GM23338 (cell line): ENCODE measurements around the gene PRMT9. TPM values are rescaled to one million over a fixed set of nuclear protein-coding genes. Genes with fewer than 3 reads are reported as not detected.
A peak's percentile ranks its signal among the peaks of the same experiment; 100 is the strongest.

Experiments used
- ATAC-seq: fragments of 200-7000 bp; cut with Tn5 transposase; 3 replicates; pipeline ENCODE4 v1.9.1; 2020
- DNase-seq: peaks from one replicate; pipeline ENCODE4 v3.0.0-alpha.2; 2015; ENCODE audit warnings: low spot score
- H2AFZ ChIP-seq: fragments of 200-600 bp; sonication (generic); 2 replicates; pipeline ENCODE4 v1.8.0; 2016; ENCODE audit warnings: antibody characterized with exemption, mild to moderate bottlenecking, moderate library complexity
- H3F3A ChIP-seq: fragments of 200-600 bp; sonication (generic); replicated peaks from 2 replicates; pipeline ENCODE4 v1.8.0; 2017; ENCODE audit warnings: antibody characterized with exemption, mixed run types, low read depth
- H3K27ac ChIP-seq: fragments of 200-600 bp; sonication (generic); 2 replicates; pipeline ENCODE4 v1.6.1; 2016; ENCODE audit warnings: low read depth
- H3K27me3 ChIP-seq: fragments of 200-600 bp; sonication (generic); 2 replicates; pipeline ENCODE4 v1.8.0; 2016; ENCODE audit warnings: mild to moderate bottlenecking, mixed run types, moderate library complexity; ENCODE audit not compliant: insufficient read depth
- H3K36me3 ChIP-seq: fragments of 200-600 bp; sonication (generic); 2 replicates; pipeline ENCODE4 v1.8.0; 2016; ENCODE audit warnings: mild to moderate bottlenecking; ENCODE audit not compliant: insufficient read depth
- H3K4me1 ChIP-seq: fragments of 200-600 bp; sonication (generic); 2 replicates; pipeline ENCODE4 v1.8.0; 2016; ENCODE audit warnings: mild to moderate bottlenecking, moderate library complexity; ENCODE audit not compliant: insufficient read depth
- H3K4me2 ChIP-seq: fragments of 200-600 bp; sonication (generic); 2 replicates; pipeline ENCODE4 v1.7.1; 2017; ENCODE audit warnings: mixed run types
- H3K4me3 ChIP-seq: fragments of 200-600 bp; sonication (generic); 2 replicates; pipeline ENCODE4 v1.6.1; 2016; ENCODE audit warnings: mixed run types
- H3K79me2 ChIP-seq: fragments of 200-600 bp; sonication (generic); replicated peaks from 2 replicates; pipeline ENCODE4 v1.8.0; 2017; ENCODE audit warnings: mild to moderate bottlenecking; ENCODE audit not compliant: insufficient read depth
- H3K9me2 ChIP-seq: fragments of 200-600 bp; sonication (generic); 2 replicates; pipeline ENCODE4 v1.8.0; 2017; ENCODE audit not compliant: insufficient read depth
- H4K20me1 ChIP-seq: fragments of 200-600 bp; sonication (generic); replicated peaks from 2 replicates; pipeline ENCODE4 v1.8.0; 2017; ENCODE audit warnings: mild to moderate bottlenecking; ENCODE audit not compliant: insufficient read depth
- H3K27ac Mint-ChIP-seq: 2 replicates; pipeline ENCODE4 v1.8.0; 2020; ENCODE audit warnings: inconsistent platforms, mild to moderate bottlenecking, moderate library complexity, mixed read lengths
- H3K27me3 Mint-ChIP-seq: 3 replicates; pipeline ENCODE4 v1.8.0; 2022; ENCODE audit warnings: low read depth, mild to moderate bottlenecking, moderate library complexity, mixed read lengths, inconsistent platforms; ENCODE audit not compliant: insufficient read depth, poor library complexity
- H3K36me3 Mint-ChIP-seq: 3 replicates; pipeline ENCODE4 v1.8.0; 2021; ENCODE audit warnings: low read depth, mild to moderate bottlenecking, inconsistent platforms, moderate library complexity, mixed read lengths
- H3K4me1 Mint-ChIP-seq: 3 replicates; pipeline ENCODE4 v1.8.0; 2020; ENCODE audit warnings: mild to moderate bottlenecking, inconsistent platforms, mixed read lengths
- H3K4me3 Mint-ChIP-seq: 3 replicates; pipeline ENCODE4 v1.8.0; 2021; ENCODE audit warnings: moderate library complexity, mild to moderate bottlenecking, inconsistent platforms, mixed read lengths
- H3K9me3 Mint-ChIP-seq: 3 replicates; pipeline ENCODE4 v1.8.0; 2020; ENCODE audit warnings: moderate library complexity, mild to moderate bottlenecking, inconsistent platforms, mixed read lengths
- EZH2phosphoT487 ChIP-seq: fragments of 200-600 bp; sonication (generic); IDR thresholded peaks from one replicate; pipeline ENCODE4 v1.8.1; 2018; ENCODE audit warnings: antibody characterized with exemption; ENCODE audit not compliant: unreplicated experiment
- JUNB ChIP-seq: IDR thresholded peaks from one replicate; pipeline ENCODE4 v1.6.1; 2016; ENCODE audit warnings: antibody characterized with exemption; ENCODE audit not compliant: unreplicated experiment
- polyA plus RNA-seq: library from polyadenylated mRNA; unstranded; fragments of >200 nt; fragmentation: Nextera tagmentation; extraction: Ambion mirVana; gene quantifications from 2 replicates; pipeline ENCODE4 v1.2.1, GENCODE V29; 2016
- total RNA-seq: library from RNA; depleted of rRNA; stranded (reverse); fragments of >200 nt; shearing (Covaris generic); gene quantifications from 2 replicates; pipeline ENCODE4 v1.2.3, GENCODE V29; 2014
- TF ChIP-seq, protein P1 (sequence below): fragments of 250-450 bp; sonication (Bioruptor Pico); IDR thresholded peaks from 2 replicates; pipeline ENCODE4 v1.5.0; 2020; ENCODE audit warnings: mild to moderate bottlenecking, moderate library complexity
- TF ChIP-seq, protein P2 (sequence below): IDR thresholded peaks from 2 replicates; pipeline ENCODE4 v1.6.1; 2016; ENCODE audit warnings: antibody characterized with exemption

The PRMT9 gene
- total and polyA plus RNA-seq, 2 experiments from 2014 or later, result 7.6 to 11.2 TPM

DNA sequence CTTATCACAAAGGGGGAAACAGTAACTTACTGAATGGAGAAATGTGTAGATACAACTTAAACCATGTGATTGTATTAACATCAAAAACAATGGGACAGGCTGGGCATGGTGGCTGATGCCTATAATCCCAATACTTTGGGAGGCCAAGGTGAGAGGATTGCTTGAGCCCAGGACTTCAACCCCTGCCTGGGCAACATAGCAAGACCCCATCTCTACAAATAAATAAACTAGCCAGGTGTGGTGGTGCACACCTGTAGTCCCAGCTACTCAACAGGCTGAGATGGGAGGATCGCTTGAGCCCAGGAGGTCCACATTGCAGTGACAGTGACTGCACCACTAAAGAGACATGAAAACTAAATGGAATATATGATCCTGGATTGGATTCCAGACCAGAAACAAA is 40.3 kb downstream of the PRMT9 start (continued):
- TF ChIP-seq, protein P1, sequence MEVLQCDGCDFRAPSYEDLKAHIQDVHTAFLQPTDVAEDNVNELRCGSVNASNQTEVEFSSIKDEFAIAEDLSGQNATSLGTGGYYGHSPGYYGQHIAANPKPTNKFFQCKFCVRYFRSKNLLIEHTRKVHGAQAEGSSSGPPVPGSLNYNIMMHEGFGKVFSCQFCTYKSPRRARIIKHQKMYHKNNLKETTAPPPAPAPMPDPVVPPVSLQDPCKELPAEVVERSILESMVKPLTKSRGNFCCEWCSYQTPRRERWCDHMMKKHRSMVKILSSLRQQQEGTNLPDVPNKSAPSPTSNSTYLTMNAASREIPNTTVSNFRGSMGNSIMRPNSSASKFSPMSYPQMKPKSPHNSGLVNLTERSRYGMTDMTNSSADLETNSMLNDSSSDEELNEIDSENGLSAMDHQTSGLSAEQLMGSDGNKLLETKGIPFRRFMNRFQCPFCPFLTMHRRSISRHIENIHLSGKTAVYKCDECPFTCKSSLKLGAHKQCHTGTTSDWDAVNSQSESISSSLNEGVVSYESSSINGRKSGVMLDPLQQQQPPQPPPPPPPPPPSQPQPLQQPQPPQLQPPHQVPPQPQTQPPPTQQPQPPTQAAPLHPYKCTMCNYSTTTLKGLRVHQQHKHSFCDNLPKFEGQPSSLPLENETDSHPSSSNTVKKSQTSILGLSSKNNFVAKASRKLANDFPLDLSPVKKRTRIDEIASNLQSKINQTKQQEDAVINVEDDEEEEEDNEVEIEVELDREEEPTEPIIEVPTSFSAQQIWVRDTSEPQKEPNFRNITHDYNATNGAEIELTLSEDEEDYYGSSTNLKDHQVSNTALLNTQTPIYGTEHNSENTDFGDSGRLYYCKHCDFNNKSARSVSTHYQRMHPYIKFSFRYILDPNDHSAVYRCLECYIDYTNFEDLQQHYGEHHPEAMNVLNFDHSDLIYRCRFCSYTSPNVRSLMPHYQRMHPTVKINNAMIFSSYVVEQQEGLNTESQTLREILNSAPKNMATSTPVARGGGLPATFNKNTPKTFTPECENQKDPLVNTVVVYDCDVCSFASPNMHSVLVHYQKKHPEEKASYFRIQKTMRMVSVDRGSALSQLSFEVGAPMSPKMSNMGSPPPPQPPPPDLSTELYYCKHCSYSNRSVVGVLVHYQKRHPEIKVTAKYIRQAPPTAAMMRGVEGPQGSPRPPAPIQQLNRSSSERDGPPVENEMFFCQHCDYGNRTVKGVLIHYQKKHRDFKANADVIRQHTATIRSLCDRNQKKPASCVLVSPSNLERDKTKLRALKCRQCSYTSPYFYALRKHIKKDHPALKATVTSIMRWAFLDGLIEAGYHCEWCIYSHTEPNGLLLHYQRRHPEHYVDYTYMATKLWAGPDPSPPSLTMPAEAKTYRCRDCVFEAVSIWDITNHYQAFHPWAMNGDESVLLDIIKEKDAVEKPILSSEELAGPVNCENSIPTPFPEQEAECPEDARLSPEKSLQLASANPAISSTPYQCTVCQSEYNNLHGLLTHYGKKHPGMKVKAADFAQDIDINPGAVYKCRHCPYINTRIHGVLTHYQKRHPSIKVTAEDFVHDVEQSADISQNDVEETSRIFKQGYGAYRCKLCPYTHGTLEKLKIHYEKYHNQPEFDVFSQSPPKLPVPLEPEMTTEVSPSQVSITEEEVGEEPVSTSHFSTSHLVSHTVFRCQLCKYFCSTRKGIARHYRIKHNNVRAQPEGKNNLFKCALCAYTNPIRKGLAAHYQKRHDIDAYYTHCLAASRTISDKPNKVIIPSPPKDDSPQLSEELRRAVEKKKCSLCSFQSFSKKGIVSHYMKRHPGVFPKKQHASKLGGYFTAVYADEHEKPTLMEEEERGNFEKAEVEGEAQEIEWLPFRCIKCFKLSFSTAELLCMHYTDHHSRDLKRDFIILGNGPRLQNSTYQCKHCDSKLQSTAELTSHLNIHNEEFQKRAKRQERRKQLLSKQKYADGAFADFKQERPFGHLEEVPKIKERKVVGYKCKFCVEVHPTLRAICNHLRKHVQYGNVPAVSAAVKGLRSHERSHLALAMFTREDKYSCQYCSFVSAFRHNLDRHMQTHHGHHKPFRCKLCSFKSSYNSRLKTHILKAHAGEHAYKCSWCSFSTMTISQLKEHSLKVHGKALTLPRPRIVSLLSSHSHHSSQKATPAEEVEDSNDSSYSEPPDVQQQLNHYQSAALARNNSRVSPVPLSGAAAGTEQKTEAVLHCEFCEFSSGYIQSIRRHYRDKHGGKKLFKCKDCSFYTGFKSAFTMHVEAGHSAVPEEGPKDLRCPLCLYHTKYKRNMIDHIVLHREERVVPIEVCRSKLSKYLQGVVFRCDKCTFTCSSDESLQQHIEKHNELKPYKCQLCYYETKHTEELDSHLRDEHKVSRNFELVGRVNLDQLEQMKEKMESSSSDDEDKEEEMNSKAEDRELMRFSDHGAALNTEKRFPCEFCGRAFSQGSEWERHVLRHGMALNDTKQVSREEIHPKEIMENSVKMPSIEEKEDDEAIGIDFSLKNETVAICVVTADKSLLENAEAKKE (CRISPR knock-in tag), result no peak
- no peak for TF ChIP-seq JUNB

DNA sequence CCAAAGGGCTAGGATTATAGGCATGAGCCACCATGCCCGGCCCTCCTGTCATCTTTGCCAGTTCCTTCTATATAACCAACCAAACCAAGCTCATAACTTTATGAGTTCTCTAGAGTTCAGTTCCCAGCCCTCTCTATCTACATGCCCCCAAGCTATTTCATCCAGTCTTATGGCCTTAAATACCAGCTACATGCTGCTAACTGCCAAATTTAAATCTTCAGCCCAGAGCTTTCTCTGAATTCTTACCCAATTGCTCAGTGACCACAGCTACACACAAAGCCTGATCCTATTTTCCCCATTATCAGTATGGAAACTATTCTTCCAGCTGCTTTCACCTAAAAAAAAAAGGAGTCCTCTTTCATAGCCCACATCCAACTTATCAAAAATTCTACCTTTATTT is 43.6 kb downstream of the PRMT9 start:
- H3K4me3 ChIP-seq, result no peak overlapping the region
- no peak overlapping the region for H2AFZ ChIP-seq
- H3K4me3 Mint-ChIP-seq, result no peak overlapping the region
- no peaks in the 10 kb centered on the region for H3K27me3 Mint-ChIP-seq
- peaks cover 37% of the 10 kb centered on the region for H3K36me3 Mint-ChIP-seq
- no peaks in the 10 kb centered on the region for H3K9me2 ChIP-seq
- H3K79me2 ChIP-seq, result 0 out of 2 replicates have a peak, but pooled peaks cover 3% of the 10 kb centered on the region
- H3K4me1 ChIP-seq, result peaks cover 28% of the 10 kb centered on the region
- no peaks in the 10 kb centered on the region for H3K9me3 Mint-ChIP-seq
- peaks cover 25% of the 10 kb centered on the region; the same call in 2 of the 3 replicates for H3K4me1 Mint-ChIP-seq
- no peak for ATAC-seq
- no peaks in the 10 kb centered on the region for H3F3A ChIP-seq
- no peaks in the 10 kb centered on the region for H3K27me3 ChIP-seq
- H4K20me1 ChIP-seq, result no peaks in the 10 kb centered on the region
- no peak for DNase-seq
- no peak overlapping the region for H3K4me2 ChIP-seq
- peaks cover 8% of the 10 kb centered on the region; the same call in 1 of the 2 replicates for H3K36me3 ChIP-seq
- H3K27ac ChIP-seq, result no peak overlapping the region
- H3K27ac Mint-ChIP-seq, result peak overlapping the region; percentile 38; the same call in 1 of the 2 replicates
- TF ChIP-seq, protein P2, sequence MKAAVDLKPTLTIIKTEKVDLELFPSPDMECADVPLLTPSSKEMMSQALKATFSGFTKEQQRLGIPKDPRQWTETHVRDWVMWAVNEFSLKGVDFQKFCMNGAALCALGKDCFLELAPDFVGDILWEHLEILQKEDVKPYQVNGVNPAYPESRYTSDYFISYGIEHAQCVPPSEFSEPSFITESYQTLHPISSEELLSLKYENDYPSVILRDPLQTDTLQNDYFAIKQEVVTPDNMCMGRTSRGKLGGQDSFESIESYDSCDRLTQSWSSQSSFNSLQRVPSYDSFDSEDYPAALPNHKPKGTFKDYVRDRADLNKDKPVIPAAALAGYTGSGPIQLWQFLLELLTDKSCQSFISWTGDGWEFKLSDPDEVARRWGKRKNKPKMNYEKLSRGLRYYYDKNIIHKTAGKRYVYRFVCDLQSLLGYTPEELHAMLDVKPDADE, result no peak
- TF ChIP-seq JUNB (no peak), EZH2phosphoT487 (no peak)
- TF ChIP-seq, protein P1 (CRISPR knock-in tag), result no peak
